ENCODE measurements around the gene APCDD1. TPM values are rescaled to one million over a fixed set of nuclear protein-coding genes. Genes with fewer than 3 reads are reported as not detected.

Gene APCDD1
- total and polyA plus RNA-seq, 2 of the 13 experiments (the other 11 are each of a cell fraction or from before 2014, with no cell fraction given) = 2.1 to 8.6 TPM

DNA sequence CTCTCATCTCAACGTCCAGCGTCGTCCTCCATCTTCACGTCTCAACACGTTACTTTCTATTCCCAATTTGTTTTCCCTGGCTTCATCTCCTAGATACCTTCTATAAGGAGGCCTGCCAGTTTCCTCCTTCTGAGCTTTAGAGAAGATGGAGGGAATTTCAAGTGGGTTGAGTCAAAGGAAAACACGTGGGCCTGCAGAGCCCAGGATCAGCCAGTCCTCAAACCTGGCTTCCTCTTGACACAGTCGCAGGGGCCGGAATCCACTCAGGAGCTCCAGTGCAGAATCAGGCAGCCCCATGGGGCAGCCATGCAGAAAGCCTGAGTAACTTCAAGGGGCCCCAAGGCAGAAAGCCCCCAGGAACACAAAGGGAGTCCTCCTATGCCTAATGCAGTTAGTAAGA, 14.5 kb upstream of the APCDD1 start:
- DNase-seq (ENCODE audit: low spot score) (no peak), FAIRE-seq (no peak), ATAC-seq (no peak)
- no peaks in the 10 kb centered on the region for H3K4me1 ChIP-seq (ENCODE audit: insufficient read depth, low read length)
- H3K36me3 ChIP-seq (replicated peaks in 1 of 2; ENCODE audit: control insufficient read depth in 1 of 2, insufficient read depth in 2 of 2, low read length in 2 of 2) = no peaks in the 10 kb centered on the region
- in situ Hi-C loops (cut with HindIII; ENCODE audit: extremely low pct_ligation_motif_present, low pct_unique_long_range_greater_than_20kb) (no loop called here), intact Hi-C loops (cut with micrococcal nuclease; ENCODE audit: unreplicated experiment) (no loop called here)
- WGBS (ENCODE audit: low lambda C conversion rate) = 64% methylated on average over 8 of the region's 8 CpGs
- no TSS peak for BruUV-seq (replicated peaks)
- no peak overlapping the region for H3K4me3 ChIP-seq (replicated peaks in 1 of 3; ENCODE audit: insufficient read depth in 1 of 3, low read depth in 2 of 3, low read length in 3 of 3)
- H3K79me2 ChIP-seq (ENCODE audit: insufficient read depth, low read length) = no peaks in the 10 kb centered on the region
- H4K20me1 ChIP-seq (ENCODE audit: insufficient read depth, low read length) = no peaks in the 10 kb centered on the region
- no peak overlapping the region for H2AFZ ChIP-seq (ENCODE audit: low read length)
- no peak overlapping the region for H3K4me2 ChIP-seq (ENCODE audit: low read depth, low read length)
- H3K9ac ChIP-seq (ENCODE audit: insufficient read depth, low read depth, low read length) = no peak overlapping the region
- no peaks in the 10 kb centered on the region for H3K9me3 ChIP-seq (ENCODE audit: low read length)
- TF ChIP-seq MYC (CRISPR knock-in tag; IDR thresholded peaks at IDR 0.05; ENCODE audit: borderline replicate concordance) (no peak), POLR2A (IDR thresholded peaks at IDR 0.05; ENCODE audit: insufficient read depth in 1 of 2, low read depth in 2 of 2, low read length in 2 of 2) (no peak), TBX3 (IDR thresholded peaks at IDR 0.05; ENCODE audit: borderline replicate concordance) (no peak)
- TF ChIP-seq, protein P1, sequence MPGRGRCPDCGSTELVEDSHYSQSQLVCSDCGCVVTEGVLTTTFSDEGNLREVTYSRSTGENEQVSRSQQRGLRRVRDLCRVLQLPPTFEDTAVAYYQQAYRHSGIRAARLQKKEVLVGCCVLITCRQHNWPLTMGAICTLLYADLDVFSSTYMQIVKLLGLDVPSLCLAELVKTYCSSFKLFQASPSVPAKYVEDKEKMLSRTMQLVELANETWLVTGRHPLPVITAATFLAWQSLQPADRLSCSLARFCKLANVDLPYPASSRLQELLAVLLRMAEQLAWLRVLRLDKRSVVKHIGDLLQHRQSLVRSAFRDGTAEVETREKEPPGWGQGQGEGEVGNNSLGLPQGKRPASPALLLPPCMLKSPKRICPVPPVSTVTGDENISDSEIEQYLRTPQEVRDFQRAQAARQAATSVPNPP (CRISPR knock-in tag; IDR thresholded peaks at IDR 0.05) = no peak
- ChIA-PET POLR2A (no interaction called here), CTCF (ENCODE audit: low intra/inter-chr PET ratio, low total read pairs) (no interaction called here)
- no peak overlapping the region for H3K27ac ChIP-seq (ENCODE audit: extremely low read length, insufficient read depth, low read length)
- peaks cover 1 to 7% of the 10 kb centered on the region in 2 experiments; a peak in 2 of 5 replicates for H3K27me3 ChIP-seq (ENCODE audit: control insufficient read depth in 1 of 2, insufficient read depth in 2 of 2, low read length in 2 of 2)

DNA sequence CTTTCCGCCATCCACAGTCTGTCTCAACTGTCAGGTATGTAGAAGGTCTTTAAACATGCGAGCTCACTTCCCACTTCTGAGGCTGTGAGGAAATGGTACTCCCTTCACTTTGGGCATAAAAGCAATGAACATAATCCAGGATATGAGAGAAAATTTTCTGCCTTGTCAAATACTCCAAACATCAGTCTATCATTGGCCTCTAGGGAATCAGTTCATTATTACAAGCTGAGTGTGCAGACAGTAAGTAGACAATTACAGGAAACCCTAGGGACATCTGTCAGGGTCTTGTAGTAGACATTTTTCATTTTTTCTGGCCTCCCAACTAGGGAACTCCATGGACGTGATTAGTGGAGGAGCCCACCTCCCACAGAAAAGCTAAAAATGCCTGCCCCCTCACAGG, 13.6 kb upstream of the APCDD1 start:
- DNase-seq (ENCODE audit: low spot score) (no peak), ATAC-seq (no peak), FAIRE-seq (no peak)
- intact Hi-C loops (cut with micrococcal nuclease; ENCODE audit: unreplicated experiment) (no loop called here), in situ Hi-C loops (cut with HindIII; ENCODE audit: extremely low pct_ligation_motif_present, low pct_unique_long_range_greater_than_20kb) (no loop called here)
- H2AFZ ChIP-seq (ENCODE audit: low read length) = no peak overlapping the region
- 41% methylated on average over 3 of the region's 3 CpGs for WGBS (ENCODE audit: low lambda C conversion rate)
- H4K20me1 ChIP-seq (ENCODE audit: insufficient read depth, low read length) = no peaks in the 10 kb centered on the region
- H3K4me2 ChIP-seq (ENCODE audit: low read depth, low read length) = no peak overlapping the region
- no peaks in the 10 kb centered on the region for H3K79me2 ChIP-seq (ENCODE audit: insufficient read depth, low read length)
- CTCF ChIA-PET (ENCODE audit: low intra/inter-chr PET ratio, low total read pairs) = no interaction called here
- no peaks in the 10 kb centered on the region for H3K4me1 ChIP-seq (ENCODE audit: insufficient read depth, low read length)
- no peaks in the 10 kb centered on the region for H3K9me3 ChIP-seq (ENCODE audit: low read length)
- POLR2A ChIA-PET = no interaction called here
- H3K4me3 ChIP-seq (replicated peaks in 1 of 3; ENCODE audit: insufficient read depth in 1 of 3, low read depth in 2 of 3, low read length in 3 of 3) = no peak overlapping the region
- no peaks in the 10 kb centered on the region for H3K36me3 ChIP-seq (replicated peaks in 1 of 2; ENCODE audit: control insufficient read depth in 1 of 2, insufficient read depth in 2 of 2, low read length in 2 of 2)
- BruUV-seq (replicated peaks) = no TSS peak
- H3K9ac ChIP-seq (ENCODE audit: insufficient read depth, low read depth, low read length) = no peak overlapping the region
- H3K27me3 ChIP-seq (ENCODE audit: control insufficient read depth in 1 of 2, insufficient read depth in 2 of 2, low read length in 2 of 2) = peaks cover 1 to 13% of the 10 kb centered on the region in 2 experiments; a peak in 3 of 5 replicates
- H3K27ac ChIP-seq (ENCODE audit: extremely low read length, insufficient read depth, low read length) = no peak overlapping the region
- TF ChIP-seq ZMYM2 (CRISPR knock-in tag; IDR thresholded peaks at IDR 0.05) = no peak
- TF ChIP-seq, protein P2, sequence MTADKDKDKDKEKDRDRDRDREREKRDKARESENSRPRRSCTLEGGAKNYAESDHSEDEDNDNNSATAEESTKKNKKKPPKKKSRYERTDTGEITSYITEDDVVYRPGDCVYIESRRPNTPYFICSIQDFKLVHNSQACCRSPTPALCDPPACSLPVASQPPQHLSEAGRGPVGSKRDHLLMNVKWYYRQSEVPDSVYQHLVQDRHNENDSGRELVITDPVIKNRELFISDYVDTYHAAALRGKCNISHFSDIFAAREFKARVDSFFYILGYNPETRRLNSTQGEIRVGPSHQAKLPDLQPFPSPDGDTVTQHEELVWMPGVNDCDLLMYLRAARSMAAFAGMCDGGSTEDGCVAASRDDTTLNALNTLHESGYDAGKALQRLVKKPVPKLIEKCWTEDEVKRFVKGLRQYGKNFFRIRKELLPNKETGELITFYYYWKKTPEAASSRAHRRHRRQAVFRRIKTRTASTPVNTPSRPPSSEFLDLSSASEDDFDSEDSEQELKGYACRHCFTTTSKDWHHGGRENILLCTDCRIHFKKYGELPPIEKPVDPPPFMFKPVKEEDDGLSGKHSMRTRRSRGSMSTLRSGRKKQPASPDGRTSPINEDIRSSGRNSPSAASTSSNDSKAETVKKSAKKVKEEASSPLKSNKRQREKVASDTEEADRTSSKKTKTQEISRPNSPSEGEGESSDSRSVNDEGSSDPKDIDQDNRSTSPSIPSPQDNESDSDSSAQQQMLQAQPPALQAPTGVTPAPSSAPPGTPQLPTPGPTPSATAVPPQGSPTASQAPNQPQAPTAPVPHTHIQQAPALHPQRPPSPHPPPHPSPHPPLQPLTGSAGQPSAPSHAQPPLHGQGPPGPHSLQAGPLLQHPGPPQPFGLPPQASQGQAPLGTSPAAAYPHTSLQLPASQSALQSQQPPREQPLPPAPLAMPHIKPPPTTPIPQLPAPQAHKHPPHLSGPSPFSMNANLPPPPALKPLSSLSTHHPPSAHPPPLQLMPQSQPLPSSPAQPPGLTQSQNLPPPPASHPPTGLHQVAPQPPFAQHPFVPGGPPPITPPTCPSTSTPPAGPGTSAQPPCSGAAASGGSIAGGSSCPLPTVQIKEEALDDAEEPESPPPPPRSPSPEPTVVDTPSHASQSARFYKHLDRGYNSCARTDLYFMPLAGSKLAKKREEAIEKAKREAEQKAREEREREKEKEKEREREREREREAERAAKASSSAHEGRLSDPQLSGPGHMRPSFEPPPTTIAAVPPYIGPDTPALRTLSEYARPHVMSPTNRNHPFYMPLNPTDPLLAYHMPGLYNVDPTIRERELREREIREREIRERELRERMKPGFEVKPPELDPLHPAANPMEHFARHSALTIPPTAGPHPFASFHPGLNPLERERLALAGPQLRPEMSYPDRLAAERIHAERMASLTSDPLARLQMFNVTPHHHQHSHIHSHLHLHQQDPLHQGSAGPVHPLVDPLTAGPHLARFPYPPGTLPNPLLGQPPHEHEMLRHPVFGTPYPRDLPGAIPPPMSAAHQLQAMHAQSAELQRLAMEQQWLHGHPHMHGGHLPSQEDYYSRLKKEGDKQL (CRISPR knock-in tag; IDR thresholded peaks at IDR 0.05; ENCODE audit: low read depth) = no peak
- TF ChIP-seq ZNF260 (CRISPR knock-in tag; IDR thresholded peaks at IDR 0.05; ENCODE audit: borderline replicate concordance, low read depth) = no peak
- TF ChIP-seq, protein P3, sequence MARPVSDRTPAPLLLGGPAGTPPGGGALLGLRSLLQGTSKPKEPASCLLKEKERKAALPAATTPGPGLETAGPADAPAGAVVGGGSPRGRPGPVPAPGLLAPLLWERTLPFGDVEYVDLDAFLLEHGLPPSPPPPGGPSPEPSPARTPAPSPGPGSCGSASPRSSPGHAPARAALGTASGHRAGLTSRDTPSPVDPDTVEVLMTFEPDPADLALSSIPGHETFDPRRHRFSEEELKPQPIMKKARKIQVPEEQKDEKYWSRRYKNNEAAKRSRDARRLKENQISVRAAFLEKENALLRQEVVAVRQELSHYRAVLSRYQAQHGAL (CRISPR knock-in tag; IDR thresholded peaks at IDR 0.05; ENCODE audit: not compliant biosample characterization) = no peak
- TF ChIP-seq ZNF616 (CRISPR knock-in tag; IDR thresholded peaks at IDR 0.05; ENCODE audit: low read depth) = no peak
- TF ChIP-seq, protein P4, sequence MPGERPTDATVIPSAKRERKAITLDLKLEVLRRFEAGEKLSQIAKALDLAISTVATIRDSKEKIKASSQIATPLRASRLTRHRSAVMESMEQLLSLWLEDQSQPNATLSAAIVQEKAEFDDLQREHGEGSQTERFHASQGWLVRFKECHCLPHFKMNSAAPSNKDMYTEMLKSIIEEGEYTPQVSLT (CRISPR knock-in tag; IDR thresholded peaks at IDR 0.05; ENCODE audit: borderline replicate concordance, low read depth) = no peak
- TF ChIP-seq ZNF7 (CRISPR knock-in tag; IDR thresholded peaks at IDR 0.05) = no peak
- TF ChIP-seq CENPT (CRISPR knock-in tag; IDR thresholded peaks at IDR 0.05; ENCODE audit: low read depth) = no peak

All from HepG2 (cell line).